ENCODE measurements around the gene AQP11.

Gene AQP11

GRCh38 chr11:77650123-77650522, 60.4 kb downstream of the AQP11 start:
- Histone ChIP-seq H3K27me3 (no peaks in the 10 kb centered on the region), H3K36me3 (no peaks in the 10 kb centered on the region), H3K9me3 (no peaks in the 10 kb centered on the region), H3K4me1 (no peaks in the 10 kb centered on the region), H3K4me3 (ENCODE audit: low read depth, low read length) (no peak overlapping the region)
- TF ChIP-seq CTCF (IDR thresholded peaks at IDR 0.05; ENCODE audit: low read depth, low read length): no peak
- DNase-seq: no peak

- H3K4me1 ChIP-seq: no peaks in the 10 kb centered on the region
- TF ChIP-seq CTCF (IDR thresholded peaks at IDR 0.05; ENCODE audit: low read depth, low read length): no peak
- DNase-seq: no peak
- H3K4me3 ChIP-seq (ENCODE audit: low read depth, low read length): no peak overlapping the region
- no peaks in the 10 kb centered on the region for H3K36me3 ChIP-seq
- no peaks in the 10 kb centered on the region for H3K27me3 ChIP-seq
- no peaks in the 10 kb centered on the region for H3K9me3 ChIP-seq
Measured at GRCh38 chr11:77654770-77655434, 65.1 kb downstream of the AQP11 start.

- Histone ChIP-seq H3K9me3 (no peaks in the 10 kb centered on the region), H3K36me3 (no peaks in the 10 kb centered on the region), H3K4me3 (ENCODE audit: low read depth, low read length) (no peak overlapping the region), H3K4me1 (no peaks in the 10 kb centered on the region), H3K27me3 (no peaks in the 10 kb centered on the region)
- no peak for DNase-seq
- no peak for TF ChIP-seq CTCF (IDR thresholded peaks at IDR 0.05; ENCODE audit: low read depth, low read length)
Measured at GRCh38 chr11:77656362-77656761, 66.6 kb downstream of the AQP11 start.

- no peak for TF ChIP-seq CTCF (IDR thresholded peaks at IDR 0.05; ENCODE audit: low read depth, low read length)
- no peaks in the 10 kb centered on the region for H3K4me1 ChIP-seq
- no peak overlapping the region for H3K4me3 ChIP-seq (ENCODE audit: low read depth, low read length)
- no peak for DNase-seq
- H3K9me3 ChIP-seq: no peaks in the 10 kb centered on the region
- no peaks in the 10 kb centered on the region for H3K36me3 ChIP-seq
- H3K27me3 ChIP-seq: no peaks in the 10 kb centered on the region
Measured at GRCh38 chr11:77658213-77659013, 68.7 kb downstream of the AQP11 start.

Measured in BE2C (cell line).